Left ventricle myocardium inferior (tissue), 1 donor: ENCODE results near the gene RPS3. TPM values are rescaled to one million over a fixed set of nuclear protein-coding genes. Genes with fewer than 3 reads are reported as not detected.

Experiments used
- DNase-seq: peaks from one replicate; pipeline ENCODE4 v3.0.0-alpha.2; 2020
- H3K27ac ChIP-seq: fragments of 200-600 bp; replicated peaks from 2 replicates; pipeline ENCODE4 v1.8.0; 2021
- H3K27me3 ChIP-seq: fragments of 200-600 bp; 2 replicates; pipeline ENCODE4 v1.8.0; 2021; ENCODE audit warnings: low read depth
- H3K36me3 ChIP-seq: fragments of 200-600 bp; 2 replicates; pipeline ENCODE4 v1.8.0; 2021
- H3K4me1 ChIP-seq: fragments of 200-600 bp; 2 replicates; pipeline ENCODE4 v1.8.0; 2021
- H3K4me3 ChIP-seq: fragments of 200-600 bp; 2 replicates; pipeline ENCODE4 v1.8.0; 2021; ENCODE audit warnings: mild to moderate bottlenecking, moderate library complexity
- H3K9me3 ChIP-seq: fragments of 200-600 bp; replicated peaks from 2 replicates; pipeline ENCODE4 v1.8.0; 2021
- intact Hi-C: fragments of 100-400 bp; cut with micrococcal nuclease; formaldehyde crosslinking; loops from one replicate; pipeline ENCODE4 v1.11.0; 2022
- total RNA-seq: library from RNA; stranded (reverse); fragmentation: NEBNext Ultra II Directional; extraction: Animal tissue kit (Norgen Biotek cat#: 25700); gene quantifications from one replicate; pipeline ENCODE4 v1.2.1, GENCODE V29; 2021
- TF ChIP-seq, protein P1 (sequence below): fragments of 200-600 bp; IDR thresholded peaks from 2 replicates; pipeline ENCODE4 v1.8.0; 2021; ENCODE audit warnings: antibody characterized with exemption, mild to moderate bottlenecking, borderline replicate concordance
- donor health status: DM: no; HTN: yes; CAD: no; lungs with severe emphysema.

The RPS3 gene
- total RNA-seq, 1 donor from 2014 or later: 864 TPM

DNA sequence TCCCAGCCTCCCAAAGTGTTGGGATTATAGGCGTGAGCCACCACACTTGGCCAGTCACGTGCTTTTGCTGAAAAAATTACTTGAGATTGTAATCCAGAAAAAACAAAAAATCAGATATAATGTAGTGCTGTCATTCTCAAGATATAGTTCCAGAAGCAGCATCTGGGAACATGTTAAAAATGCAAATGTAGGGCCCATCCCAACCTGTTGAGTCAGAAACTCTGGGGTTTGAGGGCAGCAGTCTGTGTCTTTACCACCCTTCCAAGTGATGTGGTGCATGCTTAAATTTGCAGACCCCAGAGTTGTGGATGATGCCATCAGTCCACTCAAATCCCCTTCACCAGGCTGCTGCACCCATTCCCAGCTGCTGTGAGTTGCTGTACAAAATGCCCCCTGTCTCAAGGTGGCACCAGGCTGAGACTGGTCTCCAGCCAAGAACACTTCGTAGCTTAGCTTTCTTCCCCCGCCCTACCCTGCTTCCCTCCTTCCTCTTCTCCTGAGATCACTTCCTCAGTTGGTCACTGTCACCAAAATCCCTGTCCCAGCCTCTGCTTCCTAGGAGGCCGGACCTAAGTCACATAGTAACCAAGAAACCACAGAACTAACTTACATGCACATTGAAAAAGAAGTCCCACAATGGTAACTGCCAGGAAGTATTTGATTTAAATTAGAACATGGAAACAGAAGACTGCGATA is 29.6 kb upstream of the RPS3 start:
- Histone ChIP-seq H3K27me3 (no peaks in the 10 kb centered on the region), H3K36me3 (no peaks in the 10 kb centered on the region), H3K4me3 (no peak overlapping the region), H3K27ac (no peak overlapping the region), H3K9me3 (peaks cover 18% of the 10 kb centered on the region), H3K4me1 (no peaks in the 10 kb centered on the region)
- DNase-seq: no peak
- TF ChIP-seq, protein P1, sequence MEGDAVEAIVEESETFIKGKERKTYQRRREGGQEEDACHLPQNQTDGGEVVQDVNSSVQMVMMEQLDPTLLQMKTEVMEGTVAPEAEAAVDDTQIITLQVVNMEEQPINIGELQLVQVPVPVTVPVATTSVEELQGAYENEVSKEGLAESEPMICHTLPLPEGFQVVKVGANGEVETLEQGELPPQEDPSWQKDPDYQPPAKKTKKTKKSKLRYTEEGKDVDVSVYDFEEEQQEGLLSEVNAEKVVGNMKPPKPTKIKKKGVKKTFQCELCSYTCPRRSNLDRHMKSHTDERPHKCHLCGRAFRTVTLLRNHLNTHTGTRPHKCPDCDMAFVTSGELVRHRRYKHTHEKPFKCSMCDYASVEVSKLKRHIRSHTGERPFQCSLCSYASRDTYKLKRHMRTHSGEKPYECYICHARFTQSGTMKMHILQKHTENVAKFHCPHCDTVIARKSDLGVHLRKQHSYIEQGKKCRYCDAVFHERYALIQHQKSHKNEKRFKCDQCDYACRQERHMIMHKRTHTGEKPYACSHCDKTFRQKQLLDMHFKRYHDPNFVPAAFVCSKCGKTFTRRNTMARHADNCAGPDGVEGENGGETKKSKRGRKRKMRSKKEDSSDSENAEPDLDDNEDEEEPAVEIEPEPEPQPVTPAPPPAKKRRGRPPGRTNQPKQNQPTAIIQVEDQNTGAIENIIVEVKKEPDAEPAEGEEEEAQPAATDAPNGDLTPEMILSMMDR: no peak
- intact Hi-C loops: no loop called here

DNA sequence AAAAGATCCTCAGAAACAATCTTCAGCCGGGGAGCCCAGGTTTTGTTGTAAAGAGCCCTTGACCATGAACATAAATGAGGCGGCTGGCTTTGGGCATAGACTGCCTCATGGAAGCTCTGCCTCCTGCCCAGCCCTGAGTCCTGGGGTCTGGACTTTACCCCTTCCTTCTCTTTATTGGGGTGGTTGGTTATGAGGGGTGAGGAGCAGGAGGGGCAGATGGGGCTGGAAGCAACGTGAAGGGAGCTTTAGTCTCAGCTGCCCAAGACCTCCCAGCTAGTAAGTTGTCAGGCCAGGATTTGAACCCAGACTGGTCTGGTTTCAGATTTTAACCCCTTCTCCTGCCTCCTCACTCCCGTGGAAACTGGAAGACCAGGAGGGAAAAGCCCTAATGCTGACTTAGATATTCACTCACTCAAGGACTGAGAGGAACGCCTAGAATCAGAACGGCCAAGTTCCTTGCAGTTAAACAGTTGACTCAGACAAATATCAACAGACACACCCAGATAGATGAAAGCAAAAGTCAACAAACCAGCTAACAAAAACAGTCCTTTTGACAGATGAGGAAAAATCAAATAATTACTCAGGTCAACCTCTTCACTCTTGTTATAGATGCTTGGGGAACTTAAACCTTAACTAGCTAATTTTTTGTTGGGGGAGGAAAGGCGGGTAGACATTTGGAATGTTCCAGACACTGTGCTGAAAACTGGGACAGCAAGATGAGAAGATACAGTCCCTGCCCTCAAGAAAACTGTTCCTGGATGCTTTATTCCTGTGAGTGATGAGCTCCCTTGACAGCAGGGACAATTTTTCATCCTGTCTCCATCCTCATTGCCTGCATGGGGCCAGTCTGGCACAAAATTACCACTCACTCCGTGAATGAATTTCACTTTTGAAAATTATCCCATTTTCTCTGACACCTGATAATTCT is 27.1 kb upstream of the RPS3 start:
- DNase-seq: no peak
- Histone ChIP-seq H3K27ac (no peak overlapping the region), H3K27me3 (no peaks in the 10 kb centered on the region), H3K36me3 (no peaks in the 10 kb centered on the region), H3K9me3 (peaks cover 18% of the 10 kb centered on the region), H3K4me3 (no peak overlapping the region), H3K4me1 (no peaks in the 10 kb centered on the region)
- intact Hi-C loops: no loop called here
- TF ChIP-seq, protein P1: no peak

DNA sequence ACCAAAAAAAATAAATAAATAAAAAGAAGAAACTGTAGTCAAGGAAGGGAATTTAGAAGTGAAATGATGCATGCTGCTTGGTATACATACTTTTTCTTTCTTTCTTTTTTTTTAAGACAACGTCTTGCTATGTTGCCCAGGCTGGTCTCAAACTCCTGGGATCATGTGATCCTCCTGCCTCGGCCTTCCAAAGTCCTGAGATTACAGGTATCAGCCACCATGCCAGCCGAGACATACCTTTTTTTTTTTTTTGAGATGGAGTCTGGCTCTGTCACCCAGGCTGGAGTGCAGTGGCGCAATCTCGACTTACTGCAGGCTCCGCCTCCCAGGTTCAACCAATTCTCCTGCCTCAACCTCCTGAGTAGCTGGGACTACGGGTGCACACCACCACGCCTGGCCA is 26.1 kb upstream of the RPS3 start:
- H3K27me3 ChIP-seq: no peaks in the 10 kb centered on the region
- intact Hi-C loops: no loop called here
- H3K36me3 ChIP-seq: no peaks in the 10 kb centered on the region
- no peaks in the 10 kb centered on the region for H3K4me1 ChIP-seq
- TF ChIP-seq, protein P1: no peak
- H3K9me3 ChIP-seq: peaks cover 17% of the 10 kb centered on the region
- no peak overlapping the region for H3K4me3 ChIP-seq
- DNase-seq: no peak
- H3K27ac ChIP-seq: no peak overlapping the region

DNA sequence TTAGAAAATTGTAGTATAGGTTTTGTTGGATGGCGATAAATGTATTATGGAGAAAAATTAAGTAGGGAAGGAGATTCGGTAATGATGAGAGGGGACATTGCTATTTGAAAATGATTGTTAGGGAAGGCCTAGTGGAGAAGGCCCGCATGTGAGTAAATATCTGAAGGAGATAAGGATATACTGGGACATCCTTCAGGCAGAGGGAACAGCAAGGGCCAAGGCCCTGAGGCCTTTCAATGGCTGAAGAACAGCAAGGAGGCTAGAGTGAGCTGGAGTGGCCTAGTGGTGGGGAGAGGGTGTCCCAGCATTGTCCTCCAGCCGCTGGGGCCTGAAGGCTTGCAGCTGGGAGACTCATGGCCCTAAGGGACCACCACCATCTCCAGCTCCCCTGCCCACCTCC is 24.7 kb upstream of the RPS3 start:
- H3K27ac ChIP-seq: no peak overlapping the region
- intact Hi-C loops: no loop called here
- TF ChIP-seq, protein P1: no peak

GRCh38 chr11:75375626-75376025 is 23.7 kb upstream of the RPS3 start:
- peaks cover 4% of the 10 kb centered on the region for H3K4me1 ChIP-seq
- H3K36me3 ChIP-seq: no peaks in the 10 kb centered on the region
- H3K27ac ChIP-seq: no peak overlapping the region
- intact Hi-C loops: no loop called here
- H3K27me3 ChIP-seq: no peaks in the 10 kb centered on the region
- H3K4me3 ChIP-seq: no peak overlapping the region
- H3K9me3 ChIP-seq: no peaks in the 10 kb centered on the region
- TF ChIP-seq, protein P1: no peak
- DNase-seq: no peak

More for the DNA sequence above, 24.7 kb upstream of the RPS3 start:
- H3K27me3 ChIP-seq: no peaks in the 10 kb centered on the region
- no peak overlapping the region for H3K4me3 ChIP-seq
- no peaks in the 10 kb centered on the region for H3K4me1 ChIP-seq
- H3K36me3 ChIP-seq: no peaks in the 10 kb centered on the region
- DNase-seq: no peak
- peaks cover 2% of the 10 kb centered on the region for H3K9me3 ChIP-seq
